Muscle of back (tissue), 11 donors: ENCODE data around the gene NME4. TPM values are rescaled to one million over a fixed set of nuclear protein-coding genes. Genes with fewer than 3 reads are reported as not detected.
A peak's percentile ranks its signal among the peaks of the same experiment; 100 is the strongest.
"Not testable (repeated sequence)": the region's sequence is repeated elsewhere in the genome, so short reads cannot be mapped to it uniquely, and the experiment has no call there.

ENCODE experiments used
- DNase-seq, 3 donors: peaks; one replicate each; pipeline versions ENCODE4 v3.0.0 to v3.0.0-alpha.2; 2013
- polyA plus RNA-seq, 10 donors: library from polyadenylated mRNA; unstranded; fragments of 120-200 nt; gene quantifications; one replicate each; pipeline ENCODE4 v1.2.1, GENCODE V29; 2013; ENCODE audit not compliant: insufficient read length in 10 of 10

The NME4 gene
- polyA plus RNA-seq, 10 donors, result 63.6 to 121 (median 73.5) TPM

DNA sequence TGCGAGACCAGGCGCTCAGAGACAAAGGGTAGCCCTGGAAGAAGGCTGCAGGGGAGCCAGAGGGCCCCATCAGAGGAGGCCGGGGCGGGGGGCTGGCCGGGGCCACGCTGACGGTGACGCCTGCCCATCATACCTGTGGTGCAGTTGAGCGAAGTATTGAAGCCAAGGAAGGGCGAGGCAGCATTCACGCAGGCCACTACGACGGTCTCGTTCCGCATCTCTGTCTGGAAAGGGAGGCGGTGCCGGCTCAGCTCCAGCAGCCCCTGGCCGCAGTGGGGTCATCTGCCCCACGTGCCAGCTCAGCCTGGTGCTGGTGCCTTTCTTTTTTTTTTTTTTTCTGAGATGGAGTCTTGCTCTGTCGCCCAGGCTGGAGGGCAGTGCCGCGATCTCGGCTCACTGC lies 21.8 kb upstream of the NME4 start:
- no peak for DNase-seq

DNA sequence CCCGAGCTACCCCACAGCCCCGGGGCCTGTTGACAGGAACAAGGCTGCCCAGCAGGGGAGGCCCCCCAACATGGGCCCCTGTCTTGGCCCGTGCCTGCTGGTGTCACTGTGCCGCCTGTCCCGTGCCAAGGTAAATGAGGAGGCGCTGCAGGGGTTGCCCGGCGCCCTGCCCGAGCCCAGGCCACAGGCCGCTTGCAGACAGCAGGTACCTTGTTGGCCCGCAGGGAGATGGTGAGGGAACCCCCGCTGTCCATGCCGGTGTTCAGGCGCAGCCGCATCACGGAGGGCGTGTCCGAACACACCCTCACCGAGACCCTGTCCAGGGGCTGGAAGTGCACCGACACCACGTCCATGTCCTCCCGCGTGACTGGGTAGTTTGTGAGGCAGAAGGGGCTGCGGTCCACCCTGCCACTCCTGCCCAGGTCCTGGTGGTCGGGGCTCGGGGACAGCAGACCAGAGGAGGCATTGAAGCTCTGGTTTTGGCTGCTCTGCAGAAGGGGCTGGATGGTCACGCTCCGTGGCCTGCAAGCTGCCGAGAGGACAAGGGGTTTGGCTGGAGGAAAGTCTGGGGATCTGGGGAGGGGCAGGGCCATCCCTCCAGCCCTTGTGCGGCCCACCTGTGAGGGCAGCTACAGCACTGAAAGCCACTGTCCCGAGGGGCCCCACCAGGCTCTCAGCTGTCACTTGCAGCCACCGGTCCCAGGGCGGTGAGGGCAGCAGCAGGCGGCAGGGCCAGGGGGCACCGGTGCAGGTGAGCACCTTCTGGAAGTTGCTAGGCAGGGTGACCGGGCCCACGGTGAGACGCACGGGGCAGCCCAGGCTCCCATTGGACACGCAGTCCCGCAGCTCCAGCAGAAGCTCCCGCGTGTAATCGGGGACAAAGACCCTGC lies 20.8 kb upstream of the NME4 start:
- no peak for DNase-seq

DNA sequence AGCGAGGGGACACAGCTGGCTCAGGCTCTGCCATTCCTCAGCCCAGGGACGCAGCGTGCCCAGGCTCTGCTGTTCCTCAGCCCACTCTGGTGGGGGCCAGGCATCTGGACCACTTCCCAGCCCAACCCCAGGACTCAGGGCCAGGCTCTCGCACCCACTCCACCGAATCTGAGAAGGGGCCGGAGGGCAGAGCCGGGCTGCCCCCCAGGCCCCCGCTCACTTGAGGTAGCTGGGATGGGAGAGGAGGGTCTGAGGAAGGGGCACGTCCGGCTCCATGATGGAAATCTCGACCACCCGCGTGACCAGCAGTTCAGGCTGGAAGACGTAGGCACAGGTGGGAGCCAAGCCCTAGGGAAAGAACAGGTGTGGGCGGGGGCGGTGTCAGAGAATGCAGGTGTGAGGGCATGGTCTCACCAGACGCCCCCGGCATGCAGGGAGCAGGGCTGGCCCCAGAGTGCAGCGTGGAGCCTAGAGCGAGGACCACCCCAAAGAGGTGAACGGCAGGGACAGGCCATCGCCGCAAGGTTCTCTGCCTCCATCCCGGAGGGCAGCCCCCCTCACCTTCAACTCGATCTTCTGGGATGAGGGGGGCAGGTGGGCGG lies 20.1 kb upstream of the NME4 start:
- DNase-seq, result no peak

DNA sequence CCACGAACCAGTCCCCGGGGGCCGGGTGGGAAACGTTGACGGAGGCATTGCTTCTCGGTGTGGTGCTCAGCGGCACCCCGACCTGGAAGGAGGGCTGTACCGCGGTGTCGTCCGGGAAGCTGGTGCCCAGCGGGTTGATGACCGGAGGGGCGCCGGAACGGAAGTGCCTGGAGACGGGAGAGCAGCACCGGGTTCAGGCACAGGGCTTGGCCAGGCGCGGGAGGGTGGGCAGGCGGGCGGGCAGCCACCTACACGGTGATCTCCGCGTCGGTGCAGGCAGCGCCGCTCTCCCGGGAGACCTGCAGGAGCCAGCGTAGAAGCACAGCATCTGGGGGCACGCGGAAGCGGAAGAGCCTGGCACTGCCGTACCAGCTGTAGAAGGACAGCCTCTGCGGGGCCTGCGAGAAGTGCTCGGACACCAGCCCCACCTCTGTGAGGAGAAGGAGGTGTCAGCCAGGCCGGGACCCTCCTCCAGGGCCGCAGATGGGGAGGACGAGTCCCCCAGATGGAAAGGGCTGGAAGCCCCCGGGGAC lies 19.5 kb upstream of the NME4 start:
- no peak for DNase-seq

DNA sequence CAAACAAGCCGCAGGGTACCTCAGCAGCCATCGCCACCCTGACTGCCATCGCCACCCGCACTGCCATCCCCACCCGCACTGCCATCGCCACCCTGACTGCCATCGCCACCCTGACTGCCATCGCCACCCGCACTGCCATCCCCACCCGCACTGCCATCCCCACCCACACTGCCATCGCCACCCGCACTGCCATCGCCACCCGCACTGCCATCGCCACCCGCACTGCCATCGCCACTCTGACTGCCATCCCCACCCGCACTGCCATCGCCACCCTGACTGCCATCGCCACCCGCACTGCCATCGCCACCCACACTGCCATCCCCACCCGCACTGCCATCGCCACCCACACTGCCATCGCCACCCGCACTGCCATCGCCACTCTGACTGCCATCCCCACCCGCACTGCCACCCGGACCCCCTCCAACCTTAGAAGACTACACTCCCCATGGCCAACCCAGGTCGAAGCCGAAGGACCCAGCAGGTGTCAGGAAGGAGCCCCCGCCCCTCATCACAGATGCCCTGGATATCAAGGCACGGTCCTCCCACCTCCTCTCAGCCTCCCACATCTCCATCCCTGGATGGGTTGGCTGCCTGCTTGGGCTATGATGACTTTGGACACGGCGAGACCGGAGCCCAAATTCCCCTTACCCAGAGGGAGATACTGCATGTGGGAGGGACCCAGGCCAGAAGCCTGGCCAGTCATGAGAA lies 18.7 kb upstream of the NME4 start:
- DNase-seq, result not testable (repeated sequence)

DNA sequence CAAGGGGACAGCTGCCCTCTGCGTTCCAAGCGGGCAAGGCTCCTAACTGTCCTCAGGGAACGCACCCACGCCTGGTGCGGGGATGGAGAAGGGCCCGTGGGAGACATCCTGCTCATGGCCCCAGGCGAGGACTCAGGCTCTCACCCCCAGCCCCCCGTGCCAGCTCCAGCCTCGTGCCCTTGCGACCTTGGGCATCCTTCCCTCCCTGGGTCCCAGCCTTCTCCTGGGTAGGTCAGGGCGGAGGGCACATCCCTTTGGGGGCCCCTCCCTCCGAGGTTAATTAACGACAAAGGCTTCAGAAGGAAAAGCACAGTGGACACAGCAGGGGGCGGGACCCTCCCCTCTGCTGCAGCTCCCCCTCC lies 18.2 kb upstream of the NME4 start:
- DNase-seq, result no peak

DNA sequence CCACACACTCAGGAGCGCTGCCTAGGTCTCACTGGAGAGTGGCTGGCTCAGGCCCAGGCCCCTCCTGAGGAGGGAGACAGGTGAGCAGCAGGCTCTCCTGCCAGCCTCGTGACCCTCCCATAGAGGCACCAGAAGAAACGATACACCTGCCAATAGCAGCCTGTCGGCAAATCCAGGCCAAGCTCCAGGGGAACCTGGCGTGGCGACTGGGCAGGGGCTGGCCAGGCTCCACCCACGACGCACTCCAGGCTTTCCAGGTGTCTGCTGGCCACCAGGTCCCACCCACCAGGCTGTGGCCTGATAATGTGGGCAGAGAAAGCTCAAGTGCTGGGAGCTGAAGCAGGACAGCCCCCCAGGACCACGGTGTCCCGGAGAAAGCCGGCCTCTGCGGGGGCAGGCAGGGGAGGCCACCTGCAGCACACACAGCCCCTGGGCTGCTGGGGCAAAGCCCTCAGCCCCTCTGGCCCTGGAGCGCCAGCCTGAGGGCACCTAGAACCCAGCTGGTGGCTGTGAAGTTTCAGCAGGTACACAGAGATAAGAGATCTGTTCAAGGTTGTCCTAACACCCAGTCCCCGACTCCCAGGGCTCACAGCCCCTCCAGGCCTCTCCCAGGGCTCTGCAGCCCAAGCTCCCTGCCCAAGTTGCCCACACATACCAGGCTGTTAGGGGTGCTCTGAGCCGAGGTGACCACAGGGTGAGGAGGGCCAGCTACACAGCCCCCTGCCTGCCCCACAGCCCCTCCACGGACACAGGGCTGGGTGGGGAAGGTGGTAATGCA lies 17.6 kb upstream of the NME4 start:
- no peak for DNase-seq

DNA sequence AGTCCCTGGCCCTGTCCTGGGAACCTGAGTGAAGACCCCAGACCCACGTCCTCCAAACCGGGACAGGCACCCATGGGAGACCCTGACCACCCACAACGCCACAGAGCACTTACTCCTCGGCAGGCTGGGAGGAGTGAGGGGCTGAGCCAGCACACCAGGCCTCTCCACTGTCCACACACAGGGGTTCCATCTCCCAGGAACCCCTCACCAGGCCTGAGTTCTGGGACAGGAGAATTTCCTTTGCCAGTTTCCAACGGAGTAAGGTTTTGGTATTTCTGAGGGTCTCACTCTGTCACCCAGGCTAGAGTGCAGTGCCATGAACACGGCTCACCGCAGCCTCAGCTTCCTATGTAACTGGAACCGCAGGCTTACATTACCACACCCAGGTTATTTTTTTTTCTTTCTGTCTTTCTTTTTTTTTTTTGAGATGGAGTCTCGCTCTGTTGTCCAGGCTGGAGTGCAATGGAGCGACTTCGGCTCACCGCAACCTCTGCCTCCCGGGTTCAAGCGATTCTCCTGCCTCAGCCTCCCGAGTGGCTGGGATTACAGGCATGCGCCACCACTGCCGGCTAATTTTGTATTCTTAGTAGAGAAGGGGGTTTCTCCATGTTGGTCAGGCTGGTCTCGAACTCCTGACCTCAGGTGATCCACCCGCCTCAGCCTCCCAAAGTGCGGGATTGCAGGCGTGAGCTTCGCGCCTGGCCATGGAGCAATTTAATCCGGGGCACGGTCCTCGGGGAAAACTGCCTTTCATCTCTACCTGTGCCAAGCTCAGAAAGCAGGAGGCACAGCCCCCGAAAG lies 16.8 kb upstream of the NME4 start:
- no peak for DNase-seq

DNA sequence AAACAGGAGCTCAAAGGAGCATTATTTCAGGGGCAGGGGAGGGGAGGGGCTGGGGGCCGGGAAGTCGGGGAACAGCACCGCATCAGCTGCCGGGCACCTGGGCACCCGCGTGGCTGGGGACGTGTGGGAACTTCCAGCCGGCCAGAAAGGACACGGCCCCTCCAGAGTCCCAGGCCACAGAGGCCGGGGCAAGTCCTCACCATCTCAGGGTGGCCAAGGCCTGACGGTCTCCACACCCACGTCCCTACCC lies 16.3 kb upstream of the NME4 start:
- DNase-seq, result no peak

DNA sequence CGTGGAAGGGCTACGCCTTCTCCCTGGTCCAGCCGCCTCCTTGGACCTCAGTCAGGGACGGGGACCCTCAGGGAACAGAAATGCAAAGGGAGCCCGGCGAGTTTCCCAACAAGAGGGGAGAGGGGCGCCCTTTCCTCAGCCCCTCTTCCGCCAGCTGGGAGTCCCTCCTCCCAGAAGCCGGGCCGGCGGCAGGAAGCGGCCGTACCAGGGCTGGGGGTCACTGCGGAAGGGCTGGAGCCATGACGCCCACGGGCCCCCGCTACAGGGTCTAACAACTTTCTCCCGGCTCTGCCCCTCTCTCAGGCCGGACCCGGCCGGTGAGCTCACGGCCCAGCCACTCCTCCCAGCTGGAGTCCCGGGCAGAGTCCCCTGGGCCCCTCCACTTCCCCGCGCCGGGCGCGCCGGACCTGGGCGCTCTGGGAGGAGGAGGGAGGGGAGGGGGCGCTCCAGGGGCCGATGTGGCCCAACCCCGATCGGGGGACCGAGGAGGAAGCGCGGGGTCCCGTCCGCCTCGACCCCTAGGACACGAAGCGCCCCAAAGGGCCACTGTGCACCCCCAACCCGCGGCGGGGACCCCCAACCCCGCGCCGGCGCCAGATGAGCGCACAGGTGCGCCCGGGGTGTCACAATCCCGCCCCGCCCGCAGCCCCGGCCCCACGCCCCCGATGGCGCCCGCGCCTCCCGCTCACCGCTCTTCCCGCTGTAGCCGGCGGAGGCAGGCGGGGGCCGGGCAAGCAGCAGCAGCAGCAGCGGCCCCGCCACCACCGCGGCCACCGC lies 15.8 kb upstream of the NME4 start:
- no peak for DNase-seq

DNA sequence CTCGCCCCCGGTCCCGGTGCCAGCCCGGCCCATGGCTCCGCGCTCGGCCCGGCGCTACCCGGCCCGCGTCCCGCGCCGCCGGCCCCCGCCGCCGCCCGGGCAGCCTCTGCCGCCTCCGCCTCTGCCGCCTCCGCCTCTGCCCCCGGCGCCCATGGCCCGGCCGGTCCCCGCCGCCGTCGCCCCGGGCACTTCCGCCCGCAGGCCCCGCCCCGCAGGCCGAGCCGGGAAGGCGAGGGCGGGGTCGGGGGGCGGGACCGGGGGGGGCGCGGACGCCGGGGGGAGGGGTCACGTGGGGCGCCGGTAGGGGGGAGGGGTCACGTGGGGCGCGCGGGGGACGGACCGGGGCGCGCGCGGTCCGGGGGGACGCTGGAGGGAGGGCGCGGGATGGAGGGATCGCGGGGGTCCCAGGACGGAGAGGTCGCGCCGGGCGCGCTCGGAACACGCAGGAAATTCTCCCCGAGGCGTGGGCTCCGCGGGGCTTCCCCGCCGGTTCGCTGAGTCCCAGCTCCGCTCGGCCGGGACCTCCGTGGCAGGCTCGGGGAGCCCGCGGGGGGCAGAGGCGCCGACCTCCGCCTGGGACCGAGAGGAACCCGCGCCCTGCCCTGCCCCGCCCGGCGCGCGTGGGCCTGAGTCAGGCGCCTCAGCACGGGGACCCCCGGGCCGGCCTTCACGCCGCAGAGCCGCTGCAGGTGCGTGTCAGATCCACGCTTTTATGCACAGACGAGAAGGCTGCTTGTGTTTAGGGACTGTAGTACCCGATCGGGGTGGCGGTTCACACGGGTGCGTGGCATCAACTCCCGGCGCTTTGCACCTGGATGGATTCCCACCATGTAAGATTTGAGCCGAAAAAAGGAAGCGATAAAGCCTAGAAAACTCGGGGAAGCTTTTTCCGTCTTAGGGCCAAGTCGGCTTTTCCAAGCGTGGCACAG lies 14.9 kb upstream of the NME4 start, which contains the start of gene PGAP6:
Gene PGAP6 (minus strand): TSS at position 190 of the 929 bp plus-strand sequence. CDS start 157 bp downstream, at position 33.
- peak in 1 of 3 donors; percentile 67 for DNase-seq

DNA sequence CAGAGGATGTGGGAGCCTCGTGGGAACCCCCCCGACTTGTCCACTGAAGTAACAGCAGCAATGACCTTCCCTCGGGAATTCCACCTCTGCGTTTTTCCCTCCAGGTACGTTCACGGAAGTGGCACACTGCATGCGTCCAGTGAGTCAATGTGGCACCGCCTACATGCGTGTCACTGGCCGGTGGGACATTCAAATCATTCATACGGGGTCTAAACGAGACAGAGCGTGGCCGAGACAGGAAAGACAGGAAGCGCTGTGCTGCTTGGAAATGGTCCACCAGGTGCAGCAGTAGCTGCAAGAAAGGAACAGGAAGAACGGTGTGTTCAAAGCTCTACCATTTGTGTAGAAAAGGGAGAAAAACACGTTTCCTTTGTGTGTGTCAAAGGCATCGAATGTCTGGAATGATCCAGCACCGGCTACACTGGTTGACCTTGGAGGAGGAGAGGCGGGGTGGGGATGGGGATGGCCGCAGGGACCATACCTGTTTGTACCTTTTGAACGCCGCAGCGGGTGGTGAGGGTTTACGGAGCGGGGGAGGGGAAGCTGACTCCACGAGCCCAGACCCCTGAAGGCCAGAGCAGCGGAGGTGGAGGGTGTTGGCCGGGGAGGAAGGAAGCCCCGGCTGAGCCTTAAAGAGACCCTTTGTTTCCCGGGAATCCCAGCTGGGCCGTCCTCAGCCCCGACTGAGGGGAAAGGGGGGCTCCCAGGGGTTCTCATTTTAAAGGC lies 13.5 kb upstream of the NME4 start:
- DNase-seq, result no peak

DNA sequence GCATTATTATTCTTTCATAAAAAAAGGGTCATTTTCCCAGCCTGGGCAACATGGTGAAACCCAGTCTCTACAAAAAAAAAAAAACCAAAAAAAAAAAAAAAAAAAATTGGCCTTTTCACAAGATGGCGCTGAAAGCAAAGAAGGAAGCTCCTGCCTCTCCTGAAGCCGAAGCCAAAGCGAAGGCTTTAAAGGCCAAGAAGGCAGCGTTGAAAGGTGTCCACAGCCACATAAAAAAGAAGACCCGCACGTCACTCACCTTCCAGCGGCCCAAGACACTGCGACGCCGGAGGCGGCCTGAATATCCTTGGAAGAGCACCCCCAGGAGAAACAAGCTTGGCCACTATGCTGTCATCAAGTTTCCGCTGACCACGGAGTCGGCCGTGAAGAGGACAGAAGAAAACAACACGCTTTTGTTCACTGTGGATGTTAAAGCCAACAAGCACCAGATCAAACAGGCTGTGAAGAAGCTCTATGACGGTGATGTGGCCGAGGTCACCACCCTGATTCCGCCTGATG lies 10.3 kb upstream of the NME4 start:
- DNase-seq, result no peak

DNA sequence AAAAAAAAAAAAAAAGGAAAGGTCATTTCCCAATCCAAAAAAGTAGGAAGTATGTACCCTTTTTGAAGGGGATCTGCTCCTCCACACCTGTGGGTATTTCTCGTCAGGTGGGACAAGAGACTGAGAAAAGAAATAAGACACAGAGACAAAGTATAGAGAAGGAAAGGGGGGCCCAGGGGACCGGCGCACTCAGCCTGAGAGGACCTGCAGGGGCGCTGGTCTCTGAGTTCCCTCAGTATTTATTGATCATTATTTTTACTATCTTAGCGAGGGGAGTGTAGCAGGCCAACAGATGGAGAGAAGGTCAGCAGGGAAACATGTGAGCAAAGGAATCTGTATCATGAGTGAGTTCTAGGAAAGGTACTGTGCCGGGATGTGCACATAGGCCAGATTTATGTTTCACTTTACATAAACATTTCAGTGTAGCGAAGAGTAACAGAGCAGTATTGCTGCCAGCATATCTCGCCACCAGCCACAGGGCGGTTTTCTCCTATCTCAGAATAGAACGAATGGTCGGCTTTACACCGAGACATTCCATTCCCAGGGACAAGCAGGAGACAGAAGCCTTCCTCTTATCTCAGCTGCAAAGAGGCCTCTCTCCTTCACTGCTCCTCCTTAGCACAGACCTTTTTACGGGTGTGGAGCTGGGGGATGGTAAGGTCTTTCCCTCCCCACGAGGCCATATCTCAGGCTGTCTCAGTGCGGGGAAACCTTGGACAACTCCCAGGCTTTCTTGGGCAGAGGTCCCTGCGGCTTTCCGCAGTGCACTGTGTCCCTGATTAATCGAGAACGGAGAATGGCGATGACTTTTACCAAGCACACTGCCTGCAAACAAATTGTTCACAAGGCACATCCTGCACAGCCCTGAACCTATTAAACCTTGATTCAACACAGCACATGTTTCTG lies 9.0 kb upstream of the NME4 start:
- not testable (repeated sequence) for DNase-seq

DNA sequence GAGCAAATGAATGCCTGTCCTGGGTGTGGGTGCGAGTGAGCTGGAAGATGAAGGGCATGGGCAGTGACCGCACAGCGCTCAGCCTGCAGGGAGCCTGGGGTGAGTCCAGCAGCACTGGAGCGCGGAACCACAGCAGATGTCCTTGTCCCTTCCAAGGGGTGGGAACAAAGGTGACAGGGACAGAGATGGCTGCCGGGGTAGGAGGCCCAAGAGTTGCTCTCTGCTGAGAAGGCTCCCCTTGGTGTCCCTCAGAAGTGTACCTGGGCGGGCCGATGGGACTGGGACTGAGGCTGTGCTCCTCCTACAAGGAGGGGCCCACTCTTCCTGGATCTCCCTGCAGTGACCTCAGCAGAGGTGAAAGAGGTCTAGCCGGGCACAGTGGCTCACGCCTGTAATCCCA lies 7.6 kb upstream of the NME4 start:
- no peak for DNase-seq

DNA sequence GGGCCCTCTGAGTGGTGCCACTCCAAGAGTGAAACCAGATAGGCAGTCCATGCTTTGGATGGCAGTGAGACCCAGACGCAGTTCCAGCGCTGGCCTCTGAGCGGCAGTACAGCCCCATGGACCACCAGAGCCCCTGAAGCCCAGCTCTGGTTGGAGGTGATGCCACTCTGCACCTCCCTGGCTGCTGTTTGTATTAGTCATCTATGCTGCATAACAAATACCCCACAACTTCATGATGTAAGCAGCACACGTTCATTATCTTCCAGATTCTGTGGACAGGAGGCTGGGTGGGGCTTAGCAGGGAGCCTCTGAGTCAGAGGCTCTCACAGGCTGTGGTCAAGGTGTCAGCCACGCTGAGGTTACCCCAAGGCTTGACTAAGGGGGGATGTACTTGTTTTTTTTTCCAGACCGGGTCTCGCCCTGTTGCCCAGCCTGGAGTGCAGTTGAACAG lies 5.1 kb upstream of the NME4 start:
- peak in 1 of 3 donors; percentile 41 for DNase-seq

DNA sequence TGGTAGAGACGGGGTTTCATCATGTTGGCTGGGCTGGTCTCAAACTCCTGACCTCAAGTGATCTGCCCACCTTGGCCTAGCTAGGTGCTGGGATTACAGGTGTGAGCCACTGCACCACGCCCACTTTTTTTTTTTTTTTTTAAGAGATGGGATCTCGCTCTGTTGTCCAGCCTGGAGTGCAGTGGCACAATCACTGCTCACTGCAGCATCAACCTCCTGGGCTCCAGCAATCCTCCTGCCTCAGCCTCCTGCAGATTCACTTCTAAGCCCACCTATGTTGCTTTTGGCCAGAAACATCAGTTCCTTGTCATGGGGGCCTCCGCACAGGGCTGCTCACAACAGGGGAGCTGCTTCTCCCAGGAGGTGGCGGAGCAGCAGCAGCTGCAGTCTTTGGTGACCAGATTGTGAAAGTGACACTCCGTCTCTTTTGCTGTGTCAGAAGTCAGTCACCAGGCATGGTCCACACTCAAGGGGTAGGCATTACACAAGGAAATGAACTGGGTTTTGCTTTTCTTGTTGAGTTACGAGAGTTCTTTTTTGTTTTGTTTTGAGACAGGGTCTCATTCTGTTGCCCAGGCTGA lies 4.5 kb upstream of the NME4 start:
- DNase-seq, result no peak
